Ovary (tissue), 3 donors: ENCODE results near the gene CEP131.

Experiments
- CTCF ChIP-seq, 3 donors: fragments of 450-650 bp in 2 of 3; fragments of 200-600 bp in 1 of 3; IDR thresholded peaks; one replicate each; pipeline versions ENCODE4 v1.5.1 to v1.8.0; 2016 to 2022; ENCODE audit warnings: antibody characterized with exemption in 3 of 3, mild to moderate bottlenecking in 1 of 3
- EP300 ChIP-seq: sonication (generic); formaldehyde crosslinking; IDR thresholded peaks from one replicate; pipeline ENCODE4 v1.6.1; 2017; ENCODE audit warnings: antibody characterized with exemption
- POLR2A ChIP-seq: fragments of 450-650 bp; IDR thresholded peaks from one replicate; pipeline ENCODE4 v1.6.1; 2017; ENCODE audit warnings: antibody characterized with exemption, mild to moderate bottlenecking, moderate library complexity
- donor health status: DM: no; HTN: no; CAD: no.

DNA sequence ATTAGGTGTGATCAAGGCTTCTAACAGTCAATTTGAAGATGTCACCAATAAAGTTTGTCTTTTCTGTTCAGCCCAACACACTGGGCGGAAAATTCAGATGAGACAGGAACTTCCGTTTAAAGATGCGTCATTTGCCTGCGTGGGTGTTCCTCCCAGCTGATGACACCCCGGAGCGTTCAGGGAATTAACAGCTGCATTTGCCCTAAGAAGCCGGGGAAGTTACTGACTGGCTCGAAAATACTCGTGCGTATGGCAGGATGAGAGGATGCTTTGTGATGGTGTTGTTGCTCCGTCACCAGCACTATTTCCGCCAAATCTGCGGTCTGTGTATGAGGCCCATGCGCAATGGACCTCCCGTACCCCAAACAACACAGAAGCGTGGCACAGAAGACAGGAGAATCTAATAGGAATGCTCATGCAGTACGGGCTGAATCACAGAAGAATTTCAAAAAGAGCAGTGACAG, 69.4 kb downstream of the CEP131 start:
- no peak for TF ChIP-seq CTCF (IDR thresholded peaks at IDR 0.05)
- no peak for TF ChIP-seq POLR2A
- no peak for TF ChIP-seq EP300
